ENCODE results near the gene ATG13.

DNA sequence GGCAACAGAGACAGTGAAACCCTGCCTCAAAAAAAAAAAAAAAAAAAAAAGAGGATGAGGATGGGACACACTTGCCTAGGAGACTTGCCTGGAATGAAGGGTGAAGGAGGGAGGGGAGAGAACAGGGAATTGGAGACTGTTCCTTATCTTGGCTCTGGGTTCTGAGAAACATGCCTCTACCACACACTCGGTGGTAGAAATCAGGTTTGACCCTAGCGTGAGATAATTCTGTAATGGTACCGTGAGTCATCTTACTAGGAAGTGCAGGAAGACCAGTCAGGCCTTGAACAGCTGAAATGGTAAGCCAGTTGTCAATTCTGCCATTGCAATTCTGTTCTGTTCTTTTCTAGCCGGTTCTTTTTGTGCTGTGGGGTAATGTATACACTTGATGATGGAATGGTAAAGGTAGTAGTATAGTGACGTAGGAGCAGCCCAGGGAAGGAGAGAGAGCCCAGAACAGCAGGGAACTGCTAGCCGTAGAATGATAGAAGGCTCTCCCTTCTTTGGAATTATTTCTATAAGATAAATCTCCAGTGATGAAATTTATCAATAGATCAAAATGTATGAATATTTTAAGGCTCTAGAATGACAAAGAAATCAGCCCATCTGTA, 19.6 kb upstream of the ATG13 start:
- TF ChIP-seq, protein P1, sequence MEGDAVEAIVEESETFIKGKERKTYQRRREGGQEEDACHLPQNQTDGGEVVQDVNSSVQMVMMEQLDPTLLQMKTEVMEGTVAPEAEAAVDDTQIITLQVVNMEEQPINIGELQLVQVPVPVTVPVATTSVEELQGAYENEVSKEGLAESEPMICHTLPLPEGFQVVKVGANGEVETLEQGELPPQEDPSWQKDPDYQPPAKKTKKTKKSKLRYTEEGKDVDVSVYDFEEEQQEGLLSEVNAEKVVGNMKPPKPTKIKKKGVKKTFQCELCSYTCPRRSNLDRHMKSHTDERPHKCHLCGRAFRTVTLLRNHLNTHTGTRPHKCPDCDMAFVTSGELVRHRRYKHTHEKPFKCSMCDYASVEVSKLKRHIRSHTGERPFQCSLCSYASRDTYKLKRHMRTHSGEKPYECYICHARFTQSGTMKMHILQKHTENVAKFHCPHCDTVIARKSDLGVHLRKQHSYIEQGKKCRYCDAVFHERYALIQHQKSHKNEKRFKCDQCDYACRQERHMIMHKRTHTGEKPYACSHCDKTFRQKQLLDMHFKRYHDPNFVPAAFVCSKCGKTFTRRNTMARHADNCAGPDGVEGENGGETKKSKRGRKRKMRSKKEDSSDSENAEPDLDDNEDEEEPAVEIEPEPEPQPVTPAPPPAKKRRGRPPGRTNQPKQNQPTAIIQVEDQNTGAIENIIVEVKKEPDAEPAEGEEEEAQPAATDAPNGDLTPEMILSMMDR (IDR thresholded peaks at IDR 0.05) = no peak
- no peak for TF ChIP-seq POLR2AphosphoS5 (IDR thresholded peaks at IDR 0.05; ENCODE audit: insufficient read depth in 1 of 2, low read depth in 1 of 2)
